ENCODE data around the gene MYT1.

GRCh38 chr20:64268174-64268573 lies 103.9 kb downstream of the MYT1 start:
- TF ChIP-seq KAT7 (CRISPR knock-in tag; IDR thresholded peaks at IDR 0.05; ENCODE audit: borderline replicate concordance): no peak
- no peak for TF ChIP-seq CTCF (IDR thresholded peaks at IDR 0.05)
- no peak for TF ChIP-seq SP1 (CRISPR knock-in tag; conservative IDR thresholded peaks at IDR 0.05)
- TF ChIP-seq CBFB (CRISPR knock-in tag; IDR thresholded peaks at IDR 0.05; ENCODE audit: low read depth): no peak
- TF ChIP-seq JUN (CRISPR knock-in tag; IDR thresholded peaks at IDR 0.05): no peak
- TF ChIP-seq SMAD3 (CRISPR knock-in tag; IDR thresholded peaks at IDR 0.05; ENCODE audit: borderline replicate concordance): no peak
- TF ChIP-seq ZNF281 (CRISPR knock-in tag; IDR thresholded peaks at IDR 0.05): no peak
- no peak for TF ChIP-seq NFYB (CRISPR knock-in tag; conservative IDR thresholded peaks at IDR 0.05; ENCODE audit: low read depth)
